NCI-H1048 (cell line): ENCODE data around the gene PRSS27.

Source experiments
- DNase-seq: peaks from one replicate; lab custom pipeline; 2025; lab: John Stamatoyannopoulos, UW

PRSS27 gene

DNA sequence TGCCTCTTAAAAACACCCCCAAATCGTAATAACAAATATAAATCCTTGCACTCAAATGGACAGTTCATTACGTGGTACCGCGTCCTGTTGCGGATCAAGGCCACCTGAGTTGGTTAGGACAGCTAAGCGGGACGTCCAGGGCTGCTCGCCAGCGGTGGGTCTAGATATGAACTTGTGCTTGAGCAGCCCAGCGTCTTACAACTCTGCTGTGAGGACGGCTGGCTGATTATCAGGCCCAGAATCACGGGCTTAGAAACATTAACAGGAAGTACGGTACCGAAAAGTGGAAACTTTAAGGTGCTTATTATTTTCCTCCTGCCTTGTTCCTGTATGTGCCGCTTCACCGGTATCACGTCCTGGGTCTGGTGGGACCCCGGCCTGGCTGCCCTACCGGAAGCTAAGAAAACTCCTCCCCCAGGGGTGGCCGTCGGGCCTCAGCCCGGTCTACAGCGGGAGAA is 31.6 kb upstream of the PRSS27 start:
- DNase-seq = no peak

DNA sequence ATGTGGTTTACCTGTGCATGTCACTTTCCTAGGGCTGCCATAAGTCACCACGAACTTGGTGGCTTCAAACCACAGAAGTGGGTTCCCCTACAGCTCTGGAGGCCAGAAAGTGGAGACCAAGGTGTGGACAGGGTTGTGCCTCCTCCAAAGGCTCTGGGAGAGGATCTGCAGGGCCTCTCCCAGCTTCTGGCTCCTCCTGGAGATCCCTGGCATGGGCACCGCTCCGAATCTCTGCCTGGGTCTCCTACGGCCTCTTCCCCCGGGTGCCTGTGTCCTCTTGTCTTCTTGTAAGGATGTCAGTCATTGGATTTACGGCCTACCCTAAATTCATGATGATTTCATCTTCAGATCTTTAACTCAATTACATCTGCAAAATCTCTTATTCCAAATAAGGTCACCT is 29.9 kb upstream of the PRSS27 start:
- DNase-seq = no peak

DNA sequence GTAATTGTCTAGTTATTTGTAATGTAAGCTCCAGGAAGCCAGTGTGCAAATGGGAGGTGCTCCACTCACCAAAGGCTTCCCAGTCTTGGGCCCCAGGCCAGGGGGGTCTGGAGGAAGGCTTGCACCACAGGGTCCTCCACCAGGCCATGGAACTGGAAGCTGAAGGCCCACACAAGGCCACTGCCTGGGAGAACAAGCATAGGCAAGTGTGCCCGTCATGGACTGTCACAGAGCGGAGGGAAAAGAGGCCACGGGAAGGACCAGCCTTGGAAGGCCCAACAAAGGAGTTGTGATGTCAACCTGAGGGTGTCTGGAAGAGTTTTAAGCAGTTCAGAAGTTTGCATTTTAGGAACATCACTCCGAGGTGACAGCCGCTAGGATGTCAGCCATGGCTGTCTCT is 29.5 kb upstream of the PRSS27 start:
- DNase-seq = no peak

- no peak for DNase-seq
These were observed 28.9 kb upstream of the PRSS27 start for GRCh38 chr16:2748757-2749455.

GRCh38 chr16:2745961-2746360 is 25.9 kb upstream of the PRSS27 start:
- no peak for DNase-seq

GRCh38 chr16:2745116-2745890 is 25.3 kb upstream of the PRSS27 start:
- no peak for DNase-seq

DNA sequence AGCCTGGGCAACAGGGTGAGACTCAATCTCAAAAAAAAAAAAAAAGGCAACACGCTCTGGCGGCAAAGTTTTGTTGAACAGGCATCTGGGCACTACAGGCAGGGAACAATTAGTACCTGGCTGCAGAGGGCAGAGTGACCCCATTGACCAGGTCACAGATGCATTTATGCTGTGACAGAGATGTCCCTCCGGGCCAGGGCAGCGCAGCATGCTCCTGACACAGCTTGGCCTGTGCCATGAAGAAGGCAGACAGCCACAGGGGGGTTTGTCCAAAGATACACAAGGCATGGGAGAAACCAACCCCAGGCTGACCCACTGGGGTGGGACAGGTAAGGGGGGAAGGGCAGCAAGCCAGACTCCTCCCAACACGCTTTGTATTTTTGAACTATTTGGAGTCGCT is 24.7 kb upstream of the PRSS27 start:
- DNase-seq = no peak

DNA sequence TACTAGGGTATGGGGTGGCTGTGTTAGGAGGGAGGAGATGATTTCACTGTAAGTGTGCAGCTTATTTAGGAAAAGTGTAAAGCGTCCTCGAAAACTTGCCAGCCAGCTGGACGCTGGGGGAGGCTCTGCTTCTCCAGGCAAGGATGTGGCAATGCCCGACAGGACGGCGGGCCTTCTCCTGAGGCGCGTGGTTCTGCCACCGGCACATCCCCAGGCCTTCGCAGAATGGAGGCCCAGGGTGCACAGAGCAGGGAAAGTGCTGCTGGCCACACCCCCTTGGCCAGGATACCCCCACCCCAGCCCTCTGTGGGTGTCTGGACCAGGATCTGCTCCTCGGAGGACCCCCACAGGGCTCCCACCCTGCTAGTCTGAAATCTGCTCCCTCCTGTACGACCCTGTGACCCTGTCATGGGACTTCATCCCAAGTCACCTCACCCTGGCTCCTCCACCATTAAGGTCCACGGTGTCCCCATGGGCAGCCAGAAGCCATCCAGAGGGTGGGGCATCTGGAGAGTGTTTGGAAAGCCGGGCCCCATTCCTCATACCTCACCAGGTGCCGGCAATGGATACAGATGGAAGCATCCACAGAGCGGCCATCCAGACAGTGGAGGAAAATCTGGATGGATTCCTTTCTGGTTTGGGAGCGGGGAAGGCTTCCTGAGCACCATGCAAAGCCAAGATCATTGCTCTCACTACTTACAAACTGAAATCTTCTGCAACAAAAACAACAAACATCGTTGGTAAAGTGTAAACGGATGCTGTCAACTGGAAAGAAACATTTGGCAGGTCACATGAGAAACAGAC is 23.2 kb upstream of the PRSS27 start:
- no peak for DNase-seq

GRCh38 chr16:2742323-2743006 is 22.4 kb upstream of the PRSS27 start:
- DNase-seq = no peak

GRCh38 chr16:2741168-2741567 is 21.1 kb upstream of the PRSS27 start:
- DNase-seq = no peak

DNA sequence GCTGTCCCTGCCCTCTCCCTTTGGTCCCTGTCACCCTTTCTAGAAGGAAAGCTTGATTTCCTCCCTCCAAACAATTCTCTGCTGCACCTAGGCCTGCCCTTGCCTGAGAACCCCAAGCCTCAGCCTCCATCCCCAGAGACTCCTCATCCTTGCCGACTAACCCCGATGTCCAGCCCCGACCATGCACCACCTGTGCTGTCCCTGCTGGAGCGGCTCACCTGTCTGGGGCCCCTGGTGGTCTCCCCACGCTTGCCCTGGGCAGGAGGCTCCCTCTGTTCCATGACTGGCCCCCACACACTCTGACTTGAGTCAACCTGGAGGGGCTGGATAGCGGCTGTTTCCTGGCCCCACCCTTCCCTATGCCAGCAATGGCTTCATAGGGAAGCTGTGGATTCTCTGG is 20.5 kb upstream of the PRSS27 start:
- DNase-seq = no peak

GRCh38 chr16:2739625-2740430 is 19.8 kb upstream of the PRSS27 start:
- no peak for DNase-seq

- DNase-seq = no peak
These were observed 18.6 kb upstream of the PRSS27 start for GRCh38 chr16:2738615-2739014.

GRCh38 chr16:2737895-2738418 is 17.9 kb upstream of the PRSS27 start:
- no peak for DNase-seq

DNA sequence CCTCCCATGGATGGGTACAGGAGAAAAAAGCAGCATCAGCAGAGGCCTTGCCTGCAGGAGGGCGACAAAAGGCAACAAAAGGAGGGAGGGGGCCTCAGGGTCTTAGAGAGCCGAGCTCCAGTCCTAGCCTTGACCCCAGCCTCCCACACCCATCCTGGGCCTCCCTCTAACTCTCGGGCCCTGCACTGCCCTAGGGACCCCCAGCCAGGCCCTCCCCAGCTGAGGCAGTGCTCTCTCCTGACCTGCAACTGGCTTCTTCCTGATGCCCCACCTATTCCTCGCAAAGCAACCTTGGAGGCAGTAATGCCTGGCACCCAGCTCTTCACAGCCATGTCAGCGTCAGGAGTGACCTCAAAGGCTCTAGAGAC is 17.2 kb upstream of the PRSS27 start:
- no peak for DNase-seq

DNA sequence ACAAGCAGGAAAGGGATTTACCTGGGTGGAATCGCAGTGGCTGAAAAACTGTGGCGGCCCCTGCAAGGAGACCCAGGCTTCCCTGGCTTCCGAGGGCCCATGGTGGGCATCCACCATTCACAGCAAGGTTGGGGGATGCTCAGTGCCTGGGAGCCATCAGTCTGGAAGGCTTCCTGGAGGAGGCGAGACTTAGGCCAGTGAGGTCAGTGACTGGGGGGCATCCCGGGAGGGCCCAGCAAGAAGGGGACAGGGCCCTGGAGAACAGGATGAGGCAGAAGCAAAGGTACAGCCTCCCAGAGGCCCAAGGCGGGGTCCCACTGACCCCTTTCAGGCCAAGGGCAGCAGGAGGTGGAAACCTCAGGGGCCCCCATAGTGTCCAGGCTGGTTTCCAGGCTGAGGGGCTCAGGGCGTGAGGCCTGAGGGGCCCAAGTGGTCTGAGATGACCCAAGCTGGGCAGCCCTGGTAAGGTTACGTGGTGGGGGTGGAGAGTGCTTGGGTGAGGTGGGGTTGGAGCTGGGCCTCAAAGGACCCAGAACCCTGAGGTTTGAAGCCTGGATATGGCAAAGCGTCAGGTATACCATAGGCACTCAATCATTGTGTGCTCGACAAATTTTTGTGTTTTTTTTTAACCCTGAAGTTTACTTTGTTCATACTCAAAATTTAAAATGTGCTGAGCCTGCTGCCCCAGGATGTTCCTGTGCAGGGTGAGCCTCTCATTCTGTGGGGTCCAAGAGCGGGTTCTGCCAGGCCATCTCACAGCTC is 16.6 kb upstream of the PRSS27 start:
- no peak for DNase-seq

DNA sequence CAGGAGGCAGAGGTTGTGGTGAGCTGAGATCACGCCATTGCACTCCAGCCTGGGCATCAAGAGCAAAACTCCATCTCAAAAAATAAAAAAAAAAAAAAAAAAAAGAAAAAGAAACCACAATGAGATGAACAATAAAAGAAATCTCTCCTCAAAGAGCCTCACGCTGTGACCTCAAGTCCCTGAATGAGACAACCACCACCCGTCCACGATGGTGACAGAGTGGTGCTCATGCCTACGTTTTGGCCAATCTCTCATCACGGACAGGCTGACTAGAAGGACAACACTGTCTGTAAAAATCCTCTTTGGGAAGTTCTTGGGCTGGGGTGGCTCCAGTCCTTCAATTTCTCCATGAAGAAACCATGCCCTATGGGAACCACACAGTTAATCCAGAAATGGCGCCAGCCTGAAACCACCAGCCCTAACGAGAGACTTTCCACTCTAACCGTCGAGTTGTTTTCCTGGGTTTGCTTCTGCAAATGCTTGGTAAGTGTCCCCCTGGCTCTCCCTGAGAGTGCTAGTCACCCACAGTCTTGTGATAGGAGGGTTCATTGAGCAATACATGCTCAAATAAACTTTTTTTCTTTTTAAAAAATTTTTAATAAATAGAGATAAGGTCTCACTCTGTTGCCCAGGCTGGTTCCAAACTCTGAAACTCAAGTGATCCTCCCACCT is 15.0 kb upstream of the PRSS27 start:
- DNase-seq = no peak

DNA sequence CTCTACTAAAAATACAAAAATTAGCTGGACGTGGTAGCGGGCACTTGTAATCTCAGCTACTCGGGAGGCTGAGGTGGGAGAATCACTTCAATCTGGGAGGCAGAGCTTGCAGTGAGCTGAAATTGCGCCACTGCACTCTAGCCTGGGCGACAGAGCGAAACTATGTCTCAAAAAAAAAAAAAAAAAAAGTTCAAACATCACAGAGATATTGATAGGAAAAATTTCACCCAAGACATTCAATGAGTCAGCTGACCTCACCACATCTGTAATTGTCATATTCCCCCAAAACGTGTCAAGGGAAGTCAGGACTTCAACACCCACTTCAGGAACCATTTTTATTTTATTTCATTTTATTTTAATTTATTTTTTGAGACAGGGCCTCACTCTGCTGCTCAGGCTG is 8.0 kb upstream of the PRSS27 start:
- no peak for DNase-seq

DNA sequence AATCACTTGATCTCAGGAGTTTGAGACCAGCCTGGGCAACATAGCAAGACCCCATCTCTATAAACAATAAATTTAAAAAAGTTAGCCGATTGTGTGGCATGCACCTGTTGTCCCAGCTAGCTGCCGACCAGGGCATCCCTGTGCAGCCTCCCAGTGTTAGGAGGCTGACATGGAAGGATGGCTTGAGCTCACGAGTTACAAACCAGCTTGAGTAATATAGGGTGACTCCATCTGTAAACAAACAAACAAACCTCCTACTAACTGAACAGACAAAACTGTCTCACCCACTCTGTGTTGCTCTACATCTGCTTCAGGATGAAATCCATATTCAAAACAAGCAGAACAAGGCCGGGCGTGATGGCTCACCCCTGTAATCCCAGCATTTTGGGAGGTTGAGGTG is 6.9 kb upstream of the PRSS27 start:
- DNase-seq = no peak

DNA sequence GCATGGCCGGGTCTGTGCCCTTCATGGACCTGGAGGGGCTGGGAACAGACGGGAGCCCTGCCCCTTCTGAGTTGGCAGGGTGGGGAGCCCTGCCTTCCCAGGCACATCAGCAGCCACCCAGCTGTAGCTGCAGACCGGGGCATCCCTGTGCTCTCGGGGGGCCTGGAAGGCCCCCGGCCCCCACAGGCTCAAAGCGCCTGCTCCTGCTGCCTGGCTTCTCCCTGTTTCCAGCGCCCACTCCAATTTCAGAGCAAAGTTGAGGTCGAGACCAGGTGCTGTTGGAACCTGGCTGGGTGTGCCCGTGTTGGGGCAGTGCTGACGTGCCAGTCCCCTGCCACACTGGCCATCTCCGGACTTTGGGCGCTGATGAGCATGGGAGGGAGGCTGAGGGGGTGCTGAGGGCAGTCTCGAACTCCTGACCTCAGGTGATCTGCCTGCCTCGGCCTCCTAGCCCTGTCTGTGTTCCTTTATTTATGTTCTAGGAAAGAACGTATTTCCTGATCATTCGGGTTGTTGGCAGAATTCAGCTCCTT is 4.9 kb upstream of the PRSS27 start:
- DNase-seq = no peak
